PC-3 (cell line): Measurements from ENCODE around the gene FRMPD3. TPM values are rescaled to one million over a fixed set of nuclear protein-coding genes. Genes with fewer than 3 reads are reported as not detected.
"Not testable (repeated sequence)": the region's sequence is repeated elsewhere in the genome, so short reads cannot be mapped to it uniquely, and the experiment has no call there.

Experiments
- ATAC-seq: fragments of 200-7000 bp; cut with Tn5 transposase; 2 replicates; pipeline ENCODE4 v1.9.1; 2020; ENCODE audit warnings: mild to moderate bottlenecking, moderate library complexity
- BruUV-seq: library from RNA; stranded (reverse); fragments of 400-500 nt; replicated peaks from 2 replicates; lab custom pipeline; 2021; lab: Mats Ljungman, UMichigan
- CTCF ChIA-PET: fragments of 300-600 bp; sonication (Branson Sonifier 250); formaldehyde crosslinking; loops from one replicate; lab custom pipeline; 2022; ENCODE audit warnings: antibody characterized with exemption; lab: Charles Lee
- POLR2A ChIA-PET: fragments of 300-600 bp; sonication (Branson Sonifier 250); formaldehyde crosslinking; loops from one replicate; lab custom pipeline; 2022; ENCODE audit warnings: antibody characterized with exemption; ENCODE audit not compliant: unreplicated experiment; lab: Charles Lee
- DNase-seq: peaks from one replicate; pipeline ENCODE4 v3.0.0-alpha.2; 2015
- H2AFZ ChIP-seq: fragments of 300-600 bp; sonication (generic); 2 replicates; pipeline ENCODE4 v1.6.0; 2016; ENCODE audit warnings: antibody characterized with exemption, low read length
- H3F3A ChIP-seq: fragments of 300-600 bp; sonication (generic); one replicate; pipeline ENCODE4 v1.6.0; 2017; ENCODE audit warnings: antibody characterized with exemption, low read length, control low read depth, mild to moderate bottlenecking; ENCODE audit not compliant: unreplicated experiment
- H3K27ac ChIP-seq: fragments of 300-600 bp; sonication (generic); 2 replicates; pipeline ENCODE4 v1.5.1; 2016; ENCODE audit warnings: mild to moderate bottlenecking, low read length
- H3K27me3 ChIP-seq: fragments of 300-600 bp; sonication (generic); 2 replicates; pipeline ENCODE4 v1.6.1; 2016; ENCODE audit warnings: low read length, mixed read lengths
- H3K36me3 ChIP-seq: fragments of 300-600 bp; sonication (generic); 2 replicates; pipeline ENCODE4 v1.6.1; 2016; ENCODE audit warnings: low read depth, mixed run types, low read length, mixed read lengths
- H3K4me1 ChIP-seq: fragments of 300-600 bp; sonication (generic); 2 replicates; pipeline ENCODE4 v1.5.1; 2016; ENCODE audit warnings: low read length; ENCODE audit not compliant: insufficient read depth
- H3K4me2 ChIP-seq: fragments of 300-600 bp; sonication (generic); 2 replicates; pipeline ENCODE4 v1.6.0; 2016; ENCODE audit warnings: low read length
- H3K4me3 ChIP-seq: fragments of 300-600 bp; sonication (generic); 2 replicates; pipeline ENCODE4 v1.5.1; 2016; ENCODE audit warnings: mild to moderate bottlenecking, low read length, mixed read lengths
- H3K79me2 ChIP-seq: fragments of 300-600 bp; sonication (generic); 2 replicates; pipeline ENCODE4 v1.6.1; 2017; ENCODE audit warnings: low read length, mixed read lengths
- H3K9ac ChIP-seq: fragments of 300-600 bp; sonication (generic); 2 replicates; pipeline ENCODE4 v1.6.0; 2016; ENCODE audit warnings: mild to moderate bottlenecking, low read length
- H3K9me2 ChIP-seq: fragments of 300-600 bp; sonication (generic); replicated peaks from 2 replicates; pipeline ENCODE4 v1.6.1; 2016; ENCODE audit warnings: mixed run types, low read length, mixed read lengths
- H3K9me3 ChIP-seq: fragments of 300-600 bp; sonication (generic); 2 replicates; pipeline ENCODE4 v1.6.1; 2016; ENCODE audit warnings: low read length, mixed read lengths
- H4K20me1 ChIP-seq: fragments of 300-600 bp; sonication (generic); 2 replicates; pipeline ENCODE4 v1.6.1; 2016; ENCODE audit warnings: low read length, mixed read lengths
- EZH2 ChIP-seq: fragments of 300-600 bp; sonication (generic); IDR thresholded peaks from one replicate; pipeline ENCODE4 v1.6.1; 2017; ENCODE audit warnings: antibody characterized with exemption, mild to moderate bottlenecking, low read length; ENCODE audit not compliant: unreplicated experiment
- EZH2phosphoT487 ChIP-seq: fragments of 300-600 bp; sonication (generic); IDR thresholded peaks from 2 replicates; pipeline ENCODE4 v1.6.1; 2018; ENCODE audit warnings: mild to moderate bottlenecking, antibody characterized with exemption, low read length, borderline replicate concordance
- intact Hi-C: fragments of 100-400 bp; cut with micrococcal nuclease; formaldehyde crosslinking; loops from 2 replicates; pipeline ENCODE4 v1.9.0; 2023
- total RNA-seq: library from RNA; depleted of rRNA; stranded (reverse); fragments of >200 nt; gene quantifications from 2 replicates; pipeline ENCODE4 v1.2.3, GENCODE V29; 2014
- TF ChIP-seq, protein P1 (sequence below): fragments of 300-600 bp; sonication (generic); conservative IDR thresholded peaks from 2 replicates; pipeline ENCODE4 v1.5.1; 2017; ENCODE audit warnings: antibody characterized with exemption, low read depth, mild to moderate bottlenecking, low read length

FRMPD3 gene
- total RNA-seq, 1 experiment from 2014 or later: 0.04 TPM

GRCh38 chrX:107470971-107471370 is 21.5 kb downstream of the FRMPD3 start:
- Histone ChIP-seq H3K9me3 (no peaks in the 10 kb centered on the region), H3F3A (no peaks in the 10 kb centered on the region), H3K4me3 (no peak overlapping the region), H3K79me2 (no peaks in the 10 kb centered on the region), H3K9me2 (no peaks in the 10 kb centered on the region), H3K27me3 (no peaks in the 10 kb centered on the region), H3K4me2 (no peak overlapping the region), H3K4me1 (no peaks in the 10 kb centered on the region), H3K36me3 (no peaks in the 10 kb centered on the region), H3K9ac (no peak overlapping the region), H3K27ac (no peak overlapping the region), H4K20me1 (no peaks in the 10 kb centered on the region), H2AFZ (no peak overlapping the region)
- TF ChIP-seq EZH2: no peak
- no peak for TF ChIP-seq EZH2phosphoT487
- TF ChIP-seq, protein P1, sequence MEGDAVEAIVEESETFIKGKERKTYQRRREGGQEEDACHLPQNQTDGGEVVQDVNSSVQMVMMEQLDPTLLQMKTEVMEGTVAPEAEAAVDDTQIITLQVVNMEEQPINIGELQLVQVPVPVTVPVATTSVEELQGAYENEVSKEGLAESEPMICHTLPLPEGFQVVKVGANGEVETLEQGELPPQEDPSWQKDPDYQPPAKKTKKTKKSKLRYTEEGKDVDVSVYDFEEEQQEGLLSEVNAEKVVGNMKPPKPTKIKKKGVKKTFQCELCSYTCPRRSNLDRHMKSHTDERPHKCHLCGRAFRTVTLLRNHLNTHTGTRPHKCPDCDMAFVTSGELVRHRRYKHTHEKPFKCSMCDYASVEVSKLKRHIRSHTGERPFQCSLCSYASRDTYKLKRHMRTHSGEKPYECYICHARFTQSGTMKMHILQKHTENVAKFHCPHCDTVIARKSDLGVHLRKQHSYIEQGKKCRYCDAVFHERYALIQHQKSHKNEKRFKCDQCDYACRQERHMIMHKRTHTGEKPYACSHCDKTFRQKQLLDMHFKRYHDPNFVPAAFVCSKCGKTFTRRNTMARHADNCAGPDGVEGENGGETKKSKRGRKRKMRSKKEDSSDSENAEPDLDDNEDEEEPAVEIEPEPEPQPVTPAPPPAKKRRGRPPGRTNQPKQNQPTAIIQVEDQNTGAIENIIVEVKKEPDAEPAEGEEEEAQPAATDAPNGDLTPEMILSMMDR: no peak
- CTCF ChIA-PET: no interaction called here
- POLR2A ChIA-PET: no interaction called here
- no TSS peak for BruUV-seq
- ATAC-seq (no peak), DNase-seq (no peak)
- intact Hi-C loops: no loop called here

DNA sequence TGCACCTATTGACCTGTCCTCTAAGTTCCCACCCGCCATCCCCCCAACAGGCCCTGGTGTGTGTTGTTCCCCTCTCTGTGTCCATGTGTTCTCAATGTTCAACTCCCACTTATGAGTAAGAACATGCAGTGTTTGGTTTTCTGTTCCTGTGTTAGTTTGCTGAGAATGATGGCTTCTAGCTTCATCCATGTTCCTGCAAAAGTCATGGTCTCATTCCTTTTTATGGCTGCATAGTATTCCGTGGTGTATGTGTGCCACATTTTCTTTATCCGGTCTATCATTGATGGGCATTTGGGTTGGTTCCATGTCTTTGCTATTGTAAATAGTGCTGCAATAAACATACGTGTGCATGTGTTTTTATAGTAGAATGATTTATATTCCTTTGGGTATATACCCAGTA is 22.0 kb downstream of the FRMPD3 start:
- CTCF ChIA-PET, H3K9ac ChIP-seq, H3K9me3 ChIP-seq, H3K4me3 ChIP-seq, POLR2A ChIA-PET, H4K20me1 ChIP-seq, H3K9me2 ChIP-seq, ATAC-seq, BruUV-seq, intact Hi-C loops, H3K27me3 ChIP-seq, H2AFZ ChIP-seq, DNase-seq, H3F3A ChIP-seq, H3K4me2 ChIP-seq, H3K36me3 ChIP-seq, H3K27ac ChIP-seq, H3K79me2 ChIP-seq, H3K4me1 ChIP-seq: not testable (repeated sequence)

GRCh38 chrX:107477406-107477805 is 28.0 kb downstream of the FRMPD3 start:
- BruUV-seq: no TSS peak
- H3K9ac ChIP-seq: no peak overlapping the region
- H3K36me3 ChIP-seq: no peaks in the 10 kb centered on the region
- no peak overlapping the region for H2AFZ ChIP-seq
- H3K79me2 ChIP-seq: no peaks in the 10 kb centered on the region
- no peak overlapping the region for H3K4me2 ChIP-seq
- H3K27me3 ChIP-seq: no peaks in the 10 kb centered on the region
- ChIA-PET POLR2A (no interaction called here), CTCF (no interaction called here)
- H3K27ac ChIP-seq: no peak overlapping the region
- TF ChIP-seq EZH2 (no peak), EZH2phosphoT487 (no peak)
- TF ChIP-seq, protein P1: no peak
- no peaks in the 10 kb centered on the region for H3K9me2 ChIP-seq
- no peaks in the 10 kb centered on the region for H3F3A ChIP-seq
- no peak for ATAC-seq
- no peaks in the 10 kb centered on the region for H3K4me1 ChIP-seq
- no peaks in the 10 kb centered on the region for H4K20me1 ChIP-seq
- no peak overlapping the region for H3K4me3 ChIP-seq
- intact Hi-C loops: no loop called here
- no peak for DNase-seq
- no peaks in the 10 kb centered on the region for H3K9me3 ChIP-seq
